ENCODE measurements around the gene STAB1. TPM values are rescaled to one million over a fixed set of nuclear protein-coding genes. Genes with fewer than 3 reads are reported as not detected.
A peak's percentile ranks its signal among the peaks of the same experiment; 100 is the strongest.

Gene STAB1
- polyA plus RNA-seq, 4 donors = 2.0 to 72.1 (median 24.4) TPM

GRCh38 chr3:52458031-52458760 lies 36.9 kb upstream of the STAB1 start:
- Histone ChIP-seq H3K27me3 (ENCODE audit: control insufficient read depth in 3 of 3, insufficient read depth in 3 of 3, low read length in 3 of 3) (no peaks in the 10 kb centered on the region), H3K9me3 (ENCODE audit: control insufficient read depth in 2 of 2, insufficient read depth in 1 of 2, low read depth in 1 of 2, low read length in 1 of 2) (no peaks in the 10 kb centered on the region), H3K36me3 (ENCODE audit: control insufficient read depth in 3 of 3, insufficient read depth in 2 of 3, low read depth in 1 of 3, low read length in 3 of 3) (peaks cover 2 to 41% (median 8%) of the 10 kb centered on the region in 3 donors), H3K4me1 (ENCODE audit: control insufficient read depth in 3 of 3, insufficient read depth in 2 of 3, low read depth in 1 of 3, low read length in 2 of 3) (peaks cover 3 to 26% (median 4%) of the 10 kb centered on the region in 3 donors), H3K27ac (ENCODE audit: low read depth in 1 of 3, low read length in 2 of 3) (no peak overlapping the region), H3K4me3 (ENCODE audit: low read depth in 1 of 3, low read length in 3 of 3) (no peak overlapping the region)
- DNase-seq (no peak), FAIRE-seq (no peak)
- 77 to 82% (median 79%) methylated on average over 6 of the region's 6 CpGs for WGBS, 3 donors

GRCh38 chr3:52458770-52459545 lies 36.2 kb upstream of the STAB1 start:
- Histone ChIP-seq H3K36me3 (ENCODE audit: control insufficient read depth in 3 of 3, insufficient read depth in 2 of 3, low read depth in 1 of 3, low read length in 3 of 3) (peaks cover 2 to 45% (median 8%) of the 10 kb centered on the region in 3 donors), H3K4me3 (ENCODE audit: low read depth in 1 of 3, low read length in 3 of 3) (no peak overlapping the region), H3K27ac (ENCODE audit: low read depth in 1 of 3, low read length in 2 of 3) (no peak overlapping the region), H3K27me3 (ENCODE audit: control insufficient read depth in 3 of 3, insufficient read depth in 3 of 3, low read length in 3 of 3) (no peaks in the 10 kb centered on the region), H3K9me3 (ENCODE audit: control insufficient read depth in 2 of 2, insufficient read depth in 1 of 2, low read depth in 1 of 2, low read length in 1 of 2) (no peaks in the 10 kb centered on the region), H3K4me1 (ENCODE audit: control insufficient read depth in 3 of 3, insufficient read depth in 2 of 3, low read depth in 1 of 3, low read length in 2 of 3) (peaks cover 3 to 18% (median 4%) of the 10 kb centered on the region in 3 donors)
- 87 to 98% (median 94%) methylated on average over 14 of the region's 14 CpGs for WGBS, 3 donors
- FAIRE-seq = no peak
- no peak for DNase-seq

GRCh38 chr3:52461874-52462273 lies 33.3 kb upstream of the STAB1 start:
- no peak for FAIRE-seq
- WGBS, 3 donors = 89 to 94% (median 89%) methylated on average over 6 of the region's 6 CpGs
- no peaks in the 10 kb centered on the region for H3K27me3 ChIP-seq (ENCODE audit: control insufficient read depth in 3 of 3, insufficient read depth in 3 of 3, low read length in 3 of 3)
- no peak overlapping the region for H3K4me3 ChIP-seq (ENCODE audit: low read depth in 1 of 3, low read length in 3 of 3)
- peaks cover 2 to 66% (median 8%) of the 10 kb centered on the region in 3 donors for H3K36me3 ChIP-seq (ENCODE audit: control insufficient read depth in 3 of 3, insufficient read depth in 2 of 3, low read depth in 1 of 3, low read length in 3 of 3)
- no peak for DNase-seq
- no peak overlapping the region for H3K27ac ChIP-seq (ENCODE audit: low read depth in 1 of 3, low read length in 2 of 3)
- no peaks in the 10 kb centered on the region for H3K9me3 ChIP-seq (ENCODE audit: control insufficient read depth in 2 of 2, insufficient read depth in 1 of 2, low read depth in 1 of 2, low read length in 1 of 2)
- H3K4me1 ChIP-seq (ENCODE audit: control insufficient read depth in 3 of 3, insufficient read depth in 2 of 3, low read depth in 1 of 3, low read length in 2 of 3) = peaks cover 0 to 2% (median 0%) of the 10 kb centered on the region in 3 donors

- no peak for DNase-seq
- Histone ChIP-seq H3K9me3 (ENCODE audit: control insufficient read depth in 2 of 2, insufficient read depth in 1 of 2, low read depth in 1 of 2, low read length in 1 of 2) (no peaks in the 10 kb centered on the region), H3K27ac (ENCODE audit: low read depth in 1 of 3, low read length in 2 of 3) (no peak overlapping the region), H3K36me3 (ENCODE audit: control insufficient read depth in 3 of 3, insufficient read depth in 2 of 3, low read depth in 1 of 3, low read length in 3 of 3) (peaks cover 2 to 72% (median 4%) of the 10 kb centered on the region in 3 donors), H3K4me3 (ENCODE audit: low read depth in 1 of 3, low read length in 3 of 3) (no peak overlapping the region), H3K4me1 (ENCODE audit: control insufficient read depth in 3 of 3, insufficient read depth in 2 of 3, low read depth in 1 of 3, low read length in 2 of 3) (no peaks in the 10 kb centered on the region), H3K27me3 (ENCODE audit: control insufficient read depth in 3 of 3, insufficient read depth in 3 of 3, low read length in 3 of 3) (no peaks in the 10 kb centered on the region)
- no peak for FAIRE-seq
- 80 to 94% (median 89%) methylated on average over 5 of the region's 5 CpGs for WGBS, 3 donors
These were observed 31.7 kb upstream of the STAB1 start for GRCh38 chr3:52463416-52463815.

GRCh38 chr3:52468336-52468735 lies 26.8 kb upstream of the STAB1 start:
- no peak for FAIRE-seq
- 74 to 84% (median 80%) methylated on average over 9 of the region's 9 CpGs for WGBS, 3 donors
- H3K4me3 ChIP-seq (ENCODE audit: low read depth in 1 of 3, low read length in 3 of 3) = no peak overlapping the region
- DNase-seq = no peak
- no peaks in the 10 kb centered on the region for H3K9me3 ChIP-seq (ENCODE audit: control insufficient read depth in 2 of 2, insufficient read depth in 1 of 2, low read depth in 1 of 2, low read length in 1 of 2)
- H3K27me3 ChIP-seq (ENCODE audit: control insufficient read depth in 3 of 3, insufficient read depth in 3 of 3, low read length in 3 of 3) = no peaks in the 10 kb centered on the region
- no peak overlapping the region for H3K27ac ChIP-seq (ENCODE audit: low read depth in 1 of 3, low read length in 2 of 3)
- peaks cover 3 to 77% (median 7%) of the 10 kb centered on the region in 3 donors for H3K36me3 ChIP-seq (ENCODE audit: control insufficient read depth in 3 of 3, insufficient read depth in 2 of 3, low read depth in 1 of 3, low read length in 3 of 3)
- no peaks in the 10 kb centered on the region for H3K4me1 ChIP-seq (ENCODE audit: control insufficient read depth in 3 of 3, insufficient read depth in 2 of 3, low read depth in 1 of 3, low read length in 2 of 3)

- DNase-seq (no peak), FAIRE-seq (no peak)
- no peak overlapping the region for H3K4me3 ChIP-seq (ENCODE audit: low read depth in 1 of 3, low read length in 3 of 3)
- no peak overlapping the region for H3K27ac ChIP-seq (ENCODE audit: low read depth in 1 of 3, low read length in 2 of 3)
- peaks cover 7 to 79% (median 10%) of the 10 kb centered on the region in 3 donors for H3K36me3 ChIP-seq (ENCODE audit: control insufficient read depth in 3 of 3, insufficient read depth in 2 of 3, low read depth in 1 of 3, low read length in 3 of 3)
- no peaks in the 10 kb centered on the region for H3K9me3 ChIP-seq (ENCODE audit: control insufficient read depth in 2 of 2, insufficient read depth in 1 of 2, low read depth in 1 of 2, low read length in 1 of 2)
- 80 to 92% (median 90%) methylated on average over 5 of the region's 5 CpGs for WGBS, 3 donors
- no peaks in the 10 kb centered on the region for H3K27me3 ChIP-seq (ENCODE audit: control insufficient read depth in 3 of 3, insufficient read depth in 3 of 3, low read length in 3 of 3)
- no peaks in the 10 kb centered on the region for H3K4me1 ChIP-seq (ENCODE audit: control insufficient read depth in 3 of 3, insufficient read depth in 2 of 3, low read depth in 1 of 3, low read length in 2 of 3)
These were observed 26.1 kb upstream of the STAB1 start for GRCh38 chr3:52469001-52469400.

GRCh38 chr3:52470920-52471319 lies 24.2 kb upstream of the STAB1 start:
- Histone ChIP-seq H3K4me1 (ENCODE audit: control insufficient read depth in 3 of 3, insufficient read depth in 2 of 3, low read depth in 1 of 3, low read length in 2 of 3) (no peaks in the 10 kb centered on the region), H3K9me3 (ENCODE audit: control insufficient read depth in 2 of 2, insufficient read depth in 1 of 2, low read depth in 1 of 2, low read length in 1 of 2) (no peaks in the 10 kb centered on the region), H3K27me3 (ENCODE audit: control insufficient read depth in 3 of 3, insufficient read depth in 3 of 3, low read length in 3 of 3) (no peaks in the 10 kb centered on the region), H3K36me3 (ENCODE audit: control insufficient read depth in 3 of 3, insufficient read depth in 2 of 3, low read depth in 1 of 3, low read length in 3 of 3) (peaks cover 7 to 76% (median 10%) of the 10 kb centered on the region in 3 donors), H3K27ac (ENCODE audit: low read depth in 1 of 3, low read length in 2 of 3) (no peak overlapping the region), H3K4me3 (ENCODE audit: low read depth in 1 of 3, low read length in 3 of 3) (no peak overlapping the region)
- no peak for DNase-seq
- 94 to 97% (median 97%) methylated on average over 4 of the region's 4 CpGs for WGBS, 3 donors
- no peak for FAIRE-seq

- peak in 1 of 2 donors; percentile 48 for DNase-seq
- no peak overlapping the region for H3K27ac ChIP-seq (ENCODE audit: low read depth in 1 of 3, low read length in 2 of 3)
- whole genome bisulfite sequencing, 3 donors = 75 to 80% (median 75%) methylated on average over 26 of the region's 26 CpGs
- H3K4me3 ChIP-seq (ENCODE audit: low read depth in 1 of 3, low read length in 3 of 3) = no peak overlapping the region
- no peaks in the 10 kb centered on the region for H3K9me3 ChIP-seq (ENCODE audit: control insufficient read depth in 2 of 2, insufficient read depth in 1 of 2, low read depth in 1 of 2, low read length in 1 of 2)
- H3K4me1 ChIP-seq (ENCODE audit: control insufficient read depth in 3 of 3, insufficient read depth in 2 of 3, low read depth in 1 of 3, low read length in 2 of 3) = no peaks in the 10 kb centered on the region
- H3K36me3 ChIP-seq (ENCODE audit: control insufficient read depth in 3 of 3, insufficient read depth in 2 of 3, low read depth in 1 of 3, low read length in 3 of 3) = peaks cover 13 to 78% (median 14%) of the 10 kb centered on the region in 3 donors
- H3K27me3 ChIP-seq (ENCODE audit: control insufficient read depth in 3 of 3, insufficient read depth in 3 of 3, low read length in 3 of 3) = no peaks in the 10 kb centered on the region
- no peak for FAIRE-seq
These were observed 23.5 kb upstream of the STAB1 start for GRCh38 chr3:52471371-52472238.
